LHCN-M2 (cell line): ENCODE data around the gene GLA. TPM values are rescaled to one million over a fixed set of nuclear protein-coding genes. Genes with fewer than 3 reads are reported as not detected.

ENCODE experiments used
- DNase-seq: peaks from one replicate; pipeline ENCODE4 v3.0.0-alpha.2; 2012; ENCODE audit warnings: low read depth
- polyA plus RNA-seq: library from polyadenylated mRNA; unstranded; fragments of >200 nt; gene quantifications from one replicate; pipeline ENCODE4 v1.2.1, GENCODE V29; 2012; ENCODE audit warnings: missing spikeins
- total RNA-seq: library from RNA; depleted of rRNA; stranded (reverse); fragments of >200 nt; gene quantifications from 2 replicates; pipeline ENCODE4 v1.2.3, GENCODE V29; 2014; rRNA removed

GLA gene
- 52.1 and 62.6 TPM in 2 replicates for total RNA-seq
- 34.3 TPM for polyA plus RNA-seq

DNA sequence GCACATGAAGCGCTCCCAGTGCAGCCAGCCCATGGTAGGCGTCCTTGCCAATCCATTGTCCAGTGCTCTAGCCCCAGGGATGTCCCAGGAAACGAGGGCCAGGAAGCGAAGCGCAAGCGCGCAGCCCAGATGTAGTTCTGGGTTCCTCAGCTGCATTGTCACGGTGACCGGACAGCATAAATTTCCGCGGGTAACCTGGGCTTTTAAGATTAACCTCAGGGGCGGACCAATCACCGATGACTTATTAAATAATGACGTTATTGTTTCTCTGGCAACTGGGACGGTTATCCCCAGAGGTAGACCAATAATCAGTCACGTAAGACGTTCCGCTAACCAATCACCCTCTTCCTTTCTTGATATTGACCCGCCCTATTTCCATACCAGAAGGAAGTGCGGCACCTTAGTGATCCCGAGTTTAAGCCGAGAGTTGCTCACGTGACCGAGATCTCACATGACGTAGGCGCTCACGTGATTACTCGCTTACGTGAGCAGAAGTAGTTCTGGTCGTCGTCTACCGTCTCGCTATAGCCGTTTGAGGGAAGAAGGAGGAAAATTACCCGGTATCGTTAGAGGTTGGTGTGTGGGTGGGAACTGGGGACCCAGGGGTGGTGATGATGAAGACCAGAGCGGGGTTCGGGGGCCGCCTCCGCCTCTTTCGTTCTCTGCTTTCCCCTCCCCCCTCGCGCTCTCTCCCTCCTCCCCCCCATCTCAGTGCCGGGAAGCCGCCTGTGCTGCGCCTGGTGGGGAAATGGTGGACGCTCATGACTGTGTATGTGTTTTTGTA, at the start of gene GLA, which contains the start of gene HNRNPH2:
TSS of gene GLA (minus strand) at position 178 of the 784 bp plus-strand sequence. CDS start at position 156, 22 bp downstream.
TSS of gene HNRNPH2 (plus strand) at position 475 of the 784 bp plus-strand sequence. CDS start 3,767 bp downstream, outside the sequence.
- DNase-seq = peak; percentile 98

DNA sequence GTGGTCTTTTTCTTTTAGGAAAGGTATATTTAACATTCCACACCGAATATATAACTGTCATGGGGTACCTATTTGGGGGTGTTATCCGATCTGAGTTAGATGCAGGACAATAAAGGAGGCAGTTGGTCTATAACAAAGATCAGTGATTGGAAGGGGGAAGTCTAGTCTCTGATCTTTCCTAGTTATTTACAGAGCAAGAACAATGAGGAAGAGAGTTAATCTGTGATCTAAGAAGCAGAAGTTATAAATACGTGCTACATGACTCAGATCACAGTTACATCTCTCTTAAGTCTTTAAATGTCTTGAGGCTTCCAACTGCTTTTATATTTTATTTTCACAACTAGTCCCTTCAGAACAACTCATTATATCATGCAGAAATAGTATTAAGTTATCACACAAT, 44.3 kb upstream of the GLA start:
- no peak for DNase-seq

DNA sequence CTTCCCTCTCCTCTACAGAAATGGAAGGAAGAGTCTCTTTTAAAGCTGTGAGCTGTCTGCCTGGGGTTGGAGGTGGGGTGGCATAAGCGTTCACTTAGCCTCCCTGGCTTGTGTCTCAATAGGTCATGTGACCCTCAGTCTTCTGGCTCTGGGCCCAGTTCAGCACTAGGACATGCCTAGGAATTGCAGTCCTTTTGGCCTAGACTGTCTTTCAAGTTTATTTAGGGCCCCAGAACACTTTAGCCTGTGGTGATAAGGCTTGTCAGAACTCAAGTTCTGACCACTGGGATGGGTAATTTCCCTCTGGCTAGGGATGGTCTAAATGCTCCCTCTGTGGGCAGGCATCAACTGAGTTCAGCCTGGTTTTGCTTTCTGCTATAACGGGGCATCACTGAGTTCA, 43.2 kb upstream of the GLA start:
- peak; percentile 55 for DNase-seq

DNA sequence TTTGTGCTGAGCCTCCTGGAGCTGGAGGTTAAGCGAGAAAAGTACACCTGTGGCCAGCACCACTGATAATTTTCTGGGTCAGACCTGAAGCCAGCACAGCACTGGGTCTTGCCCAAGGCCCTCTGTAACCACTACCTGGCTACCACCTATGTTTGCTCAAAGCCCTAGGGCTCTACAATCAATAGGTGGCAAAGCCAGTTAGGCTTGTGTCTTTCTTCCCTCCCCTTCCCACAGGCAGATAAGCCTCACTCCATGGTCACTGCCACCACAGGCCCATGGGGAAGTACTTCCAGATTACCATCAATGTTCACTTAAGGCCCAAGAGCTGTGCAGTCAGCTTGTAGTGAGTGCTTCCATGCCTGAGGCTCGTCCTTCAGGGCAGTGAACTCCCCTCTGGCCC, 42.4 kb upstream of the GLA start:
- no peak for DNase-seq

DNA sequence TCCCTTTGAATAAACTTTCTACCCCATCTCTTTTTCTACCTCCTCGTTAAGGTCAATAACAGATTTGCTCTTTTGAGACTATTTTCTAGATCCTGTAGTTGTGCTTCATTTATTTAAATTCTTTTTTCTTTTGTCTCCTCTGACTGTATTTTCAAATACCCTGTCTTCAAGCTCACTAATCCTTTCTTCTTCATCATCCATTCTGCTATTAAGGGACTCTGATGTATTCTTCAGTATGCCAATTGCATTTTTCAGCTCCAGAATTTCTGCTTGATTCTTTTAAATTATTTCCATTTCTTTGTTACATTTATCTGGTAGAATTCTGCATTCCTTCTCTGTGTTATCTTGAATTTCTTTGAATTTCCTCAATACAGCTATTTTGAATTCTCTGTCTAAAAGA, 41.6 kb upstream of the GLA start:
- DNase-seq = no peak

DNA sequence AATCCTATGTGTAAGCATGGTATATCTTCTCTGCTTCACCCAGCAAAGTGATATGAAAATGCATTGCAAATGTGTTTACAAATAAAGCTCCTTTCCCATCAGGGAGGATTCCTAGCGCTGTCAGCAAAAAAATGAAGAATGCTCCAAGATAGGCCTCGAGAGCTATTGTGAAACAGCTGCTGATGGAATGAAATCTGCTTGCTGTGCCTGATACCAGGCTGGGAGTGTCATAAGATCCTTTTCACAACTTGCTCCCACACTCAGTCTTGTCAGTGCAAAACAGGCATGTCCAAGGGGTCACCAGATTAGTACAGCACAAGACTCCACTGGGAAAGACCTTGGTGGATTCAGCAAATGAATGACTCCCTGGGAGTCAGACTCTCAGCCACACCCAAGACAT, 34.4 kb upstream of the GLA start:
- DNase-seq = no peak

DNA sequence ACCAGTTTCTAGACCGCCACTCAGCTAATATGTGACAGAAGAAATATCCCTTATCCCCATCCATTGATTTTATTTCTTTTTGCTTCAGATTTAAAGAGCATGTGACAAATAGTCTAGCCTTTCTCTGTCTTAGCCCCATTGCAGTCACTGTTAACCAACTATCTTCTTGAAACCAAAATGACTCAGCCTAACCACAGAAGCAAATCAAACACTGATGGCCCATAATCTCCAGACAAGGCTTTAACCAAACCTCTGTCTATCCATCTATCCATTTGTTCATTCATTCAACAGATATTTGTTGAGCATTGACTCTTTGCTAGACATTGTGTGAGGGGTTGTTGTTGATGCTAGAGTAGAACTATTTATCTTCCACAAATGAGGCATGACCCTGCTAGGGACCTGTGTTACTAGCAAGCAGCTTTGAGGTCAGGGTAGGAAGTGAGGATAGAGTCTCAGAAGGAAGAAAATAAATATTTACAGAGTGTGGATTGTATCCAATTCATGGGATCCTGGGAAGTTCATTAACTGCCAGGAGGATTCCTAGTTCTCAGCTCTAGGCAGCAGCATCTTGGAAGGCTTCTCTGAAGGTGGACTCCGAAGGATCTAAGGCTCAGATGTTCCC, 22.8 kb upstream of the GLA start:
- DNase-seq = peak; percentile 44

DNA sequence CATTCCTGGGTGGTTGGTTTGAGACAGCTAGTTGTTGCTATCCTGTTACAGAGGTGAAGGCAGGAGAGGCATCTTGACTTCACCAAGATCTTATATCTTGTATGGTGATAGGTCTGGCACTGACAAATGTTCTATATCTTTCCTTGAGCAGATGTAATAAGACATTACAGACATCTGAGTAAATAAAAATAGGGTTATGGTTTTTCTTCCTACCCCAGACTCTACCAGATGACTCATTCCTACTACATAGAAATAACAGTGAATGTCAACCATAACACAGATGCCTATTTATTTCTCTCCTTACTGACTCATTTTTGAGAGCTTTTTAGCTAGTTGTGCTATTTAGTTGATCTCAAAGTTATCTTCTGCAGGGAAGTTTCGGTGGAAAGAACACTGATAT, 22.2 kb upstream of the GLA start:
- peak; percentile 72 for DNase-seq

DNA sequence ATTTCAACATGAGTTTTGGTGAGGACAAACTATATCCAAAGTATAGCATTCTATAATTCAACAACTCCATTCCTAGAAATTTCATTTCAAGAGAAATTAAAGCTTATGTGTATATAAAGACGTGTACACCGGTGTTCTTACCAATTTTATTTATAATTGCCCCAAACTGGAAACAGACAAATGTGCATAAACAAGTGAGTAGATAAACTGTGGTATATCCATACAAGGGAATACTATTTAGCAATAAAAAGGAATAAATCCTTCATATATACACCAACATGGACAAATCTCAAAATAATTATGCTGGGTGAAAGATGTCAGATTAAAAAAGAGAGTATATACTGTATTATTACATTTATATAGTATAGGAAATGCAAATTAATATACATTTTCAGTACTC, 20.2 kb upstream of the GLA start:
- no peak for DNase-seq

DNA sequence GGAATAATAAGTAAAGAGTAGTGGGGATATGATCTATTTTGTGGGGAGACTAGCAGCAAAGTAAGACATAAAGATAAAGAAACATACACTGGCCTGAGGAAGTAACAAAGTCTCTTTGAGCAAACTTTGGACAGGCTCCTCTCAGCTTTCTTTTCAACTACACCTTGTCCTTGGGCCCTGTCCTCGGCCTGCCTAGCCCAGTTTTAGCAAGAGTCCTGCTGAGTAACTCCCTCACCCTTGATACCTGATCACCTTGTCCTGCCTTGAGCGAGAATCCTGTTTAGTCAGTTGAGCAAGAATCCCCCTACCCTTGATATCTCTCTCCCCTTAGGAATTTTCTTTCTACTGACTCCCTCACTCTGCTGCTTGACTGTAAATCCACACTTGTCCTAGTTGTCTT, 11.8 kb upstream of the GLA start:
- no peak for DNase-seq

DNA sequence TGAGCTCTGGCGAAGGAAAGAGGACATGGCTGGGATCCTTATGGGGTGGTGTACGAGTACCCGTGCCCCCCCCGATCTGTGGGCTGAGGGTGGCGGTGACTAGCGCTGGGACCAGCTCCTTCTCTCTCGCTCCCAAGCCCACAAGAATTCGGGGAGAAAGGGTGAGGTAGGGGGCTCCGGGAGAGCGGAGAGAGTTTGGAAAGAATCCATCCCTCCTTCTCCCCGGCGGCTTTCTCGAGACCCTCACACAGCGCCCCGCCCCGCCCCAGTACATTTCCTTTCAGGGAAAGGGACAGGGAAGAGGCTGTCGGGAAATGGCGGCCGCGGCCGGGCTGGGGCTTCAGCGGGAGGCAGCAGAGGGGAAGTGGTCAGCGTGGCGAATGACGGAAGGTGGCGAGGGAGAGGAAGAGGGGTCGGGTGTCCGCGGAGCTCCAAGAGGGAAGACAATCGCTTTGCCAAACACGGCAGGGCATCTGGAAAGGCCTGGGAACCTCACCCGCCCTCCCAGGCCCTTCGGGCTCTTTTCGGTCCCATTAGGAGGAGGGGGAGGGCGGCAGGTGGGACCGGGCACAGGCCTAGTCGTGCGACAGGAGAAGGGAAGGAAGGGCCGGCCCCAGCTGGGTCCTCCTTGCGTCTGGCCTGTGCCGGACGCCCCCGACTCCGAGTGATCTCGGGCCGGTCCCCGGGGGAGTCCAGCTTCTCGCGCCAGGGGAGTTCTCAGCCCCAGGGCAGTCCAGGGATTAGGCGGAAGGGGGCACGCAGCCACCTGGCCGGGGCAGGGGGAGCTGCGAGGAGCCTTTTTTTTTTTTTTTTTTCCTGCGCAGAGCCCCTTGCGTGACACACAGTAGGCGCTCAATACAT, 10.5 kb upstream of the GLA start:
- DNase-seq = peak; percentile 43

DNA sequence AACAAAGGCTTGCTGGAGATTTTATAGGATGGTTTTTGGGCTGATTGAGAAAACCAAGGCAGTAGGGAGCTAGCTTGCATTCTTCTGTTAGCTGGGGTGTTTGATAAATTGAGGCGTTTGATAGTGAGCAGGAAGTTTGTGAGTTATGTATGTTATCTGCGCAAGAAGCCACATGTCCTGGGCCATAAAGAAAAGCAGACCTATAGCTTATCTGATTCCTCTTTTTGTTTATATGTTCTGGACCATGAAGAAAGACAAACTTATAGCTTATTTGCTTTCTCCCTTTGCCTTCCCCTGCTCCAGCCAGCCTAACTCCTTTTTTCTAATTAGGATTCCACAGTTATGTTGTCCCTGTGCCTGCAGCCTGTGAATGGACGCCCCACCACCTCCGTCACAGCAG, 9.5 kb upstream of the GLA start:
- no peak for DNase-seq

DNA sequence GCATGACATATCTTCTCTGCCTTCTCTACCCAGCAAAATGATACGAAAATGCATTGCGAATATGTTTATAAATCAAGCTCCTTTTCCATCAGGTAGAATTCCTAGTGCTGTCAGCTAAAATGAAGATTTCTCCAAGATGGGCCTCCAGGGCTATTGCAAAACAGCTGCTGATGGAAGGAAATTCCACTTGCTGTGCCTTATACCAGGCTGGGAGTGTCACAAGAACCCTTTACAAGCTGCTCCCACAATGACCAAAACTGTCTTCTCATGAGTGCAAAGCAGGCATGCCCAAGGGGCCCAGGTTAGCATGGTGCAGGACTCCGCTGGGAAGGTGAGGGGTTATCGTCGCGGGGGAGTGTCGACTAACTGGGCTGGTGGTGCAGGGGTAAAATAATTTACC, 9.0 kb upstream of the GLA start:
- DNase-seq = no peak

DNA sequence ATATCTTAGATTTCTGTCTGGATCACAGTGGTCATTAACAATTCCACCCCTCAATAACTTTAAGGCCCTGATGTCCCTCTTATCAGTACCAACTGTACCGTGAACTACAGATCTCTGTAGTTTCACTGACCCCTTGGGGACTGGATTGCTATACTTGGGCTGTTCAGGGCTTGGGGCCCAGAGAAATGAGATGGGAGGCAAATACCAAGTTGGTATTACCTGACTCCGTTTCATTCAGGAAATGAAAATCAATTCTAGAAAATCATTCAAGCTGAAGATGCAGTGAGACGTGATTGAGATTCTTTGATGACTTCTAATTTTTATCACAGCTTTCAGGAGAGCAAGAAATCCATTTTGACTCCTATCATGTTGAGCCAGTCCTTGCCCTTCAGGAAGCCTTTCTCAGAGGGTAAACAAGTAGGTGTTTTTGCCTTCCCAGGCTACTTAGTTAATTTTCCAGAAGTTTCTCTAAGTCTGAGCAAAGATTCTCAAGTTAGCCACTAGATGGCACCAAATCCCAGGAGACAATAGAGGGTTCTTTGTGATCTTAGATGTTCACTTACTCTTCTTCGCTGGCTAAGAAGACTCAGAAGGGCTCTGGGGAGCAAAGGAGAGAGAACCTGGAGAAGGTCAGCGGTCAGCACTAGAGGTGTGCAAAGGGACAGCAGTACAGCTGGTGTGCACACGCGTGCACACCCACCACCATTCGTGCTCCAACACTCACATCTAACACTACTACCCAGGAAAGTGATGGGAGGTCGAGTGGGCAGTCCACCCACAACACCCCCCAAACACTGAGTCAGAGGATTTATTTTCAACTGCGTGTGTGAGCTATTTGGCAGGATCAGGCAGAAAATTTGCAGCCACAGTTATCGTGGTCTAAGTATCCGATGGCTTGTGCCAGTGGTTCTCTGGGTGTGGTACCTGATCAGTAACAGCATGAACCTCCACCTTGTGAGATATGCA, 7.7 kb upstream of the GLA start:
- peak; percentile 72 for DNase-seq

DNA sequence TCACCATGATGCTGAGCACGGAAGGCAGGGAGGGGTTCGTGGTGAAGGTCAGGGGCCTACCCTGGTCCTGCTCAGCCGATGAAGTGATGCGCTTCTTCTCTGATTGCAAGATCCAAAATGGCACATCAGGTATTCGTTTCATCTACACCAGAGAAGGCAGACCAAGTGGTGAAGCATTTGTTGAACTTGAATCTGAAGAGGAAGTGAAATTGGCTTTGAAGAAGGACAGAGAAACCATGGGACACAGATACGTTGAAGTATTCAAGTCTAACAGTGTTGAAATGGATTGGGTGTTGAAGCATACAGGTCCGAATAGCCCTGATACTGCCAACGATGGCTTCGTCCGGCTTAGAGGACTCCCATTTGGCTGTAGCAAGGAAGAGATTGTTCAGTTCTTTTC, 4.3 kb upstream of the GLA start:
- no peak for DNase-seq

DNA sequence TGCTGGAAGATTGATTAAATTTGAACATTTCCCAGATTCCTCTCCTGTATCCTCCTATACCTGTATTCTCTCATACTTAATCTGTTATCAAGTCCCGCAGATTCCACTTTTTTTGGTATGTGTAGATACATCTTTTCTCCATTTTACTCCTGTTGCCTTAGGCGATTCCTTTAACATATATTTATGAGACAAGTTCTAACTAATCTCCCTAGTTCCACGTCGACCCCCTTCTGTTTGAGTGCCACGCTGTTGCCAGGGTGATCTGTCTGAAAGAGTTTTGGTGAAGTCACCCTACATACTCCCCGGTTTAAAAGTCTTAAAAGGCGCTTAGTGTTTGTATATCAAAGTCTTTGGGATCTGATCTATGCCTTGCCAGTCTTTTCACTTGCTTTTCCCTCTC, 2.7 kb upstream of the GLA start:
- DNase-seq = no peak

DNA sequence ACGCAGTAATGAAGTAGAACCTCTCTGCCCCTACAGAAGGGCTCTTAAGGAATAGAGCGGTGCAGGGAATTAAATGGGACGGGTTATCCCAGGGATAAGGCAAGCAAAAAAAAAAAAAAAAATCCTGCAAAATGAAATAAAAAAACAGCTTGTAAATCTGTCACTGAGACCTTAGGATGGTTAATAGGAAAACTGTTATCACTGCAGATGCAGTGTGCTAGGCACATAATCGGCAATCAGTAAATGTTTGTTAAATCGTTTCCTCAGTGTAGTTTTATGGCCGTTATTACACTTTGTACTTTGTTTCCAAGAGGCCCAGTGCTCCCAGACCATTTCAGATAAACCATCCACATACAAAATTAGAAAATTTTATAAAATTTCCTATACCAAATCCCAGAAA, 1.3 kb upstream of the GLA start:
- peak; percentile 12 for DNase-seq

DNA sequence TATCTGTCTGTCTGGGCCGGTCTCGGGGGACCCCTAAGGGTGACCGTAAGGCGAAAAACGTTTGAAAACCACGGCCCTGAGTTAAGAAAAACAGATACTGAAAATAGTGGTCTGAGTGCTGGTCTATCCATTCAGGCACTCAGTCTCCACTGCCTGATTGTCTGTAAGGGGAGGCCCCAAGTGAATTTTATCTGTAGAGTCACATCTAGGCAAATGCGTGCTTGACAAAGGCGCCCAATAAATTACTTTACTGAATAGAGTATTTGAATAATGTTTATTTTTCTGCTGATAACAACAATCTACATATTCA, 762 bp upstream of the GLA start:
- DNase-seq = no peak

DNA sequence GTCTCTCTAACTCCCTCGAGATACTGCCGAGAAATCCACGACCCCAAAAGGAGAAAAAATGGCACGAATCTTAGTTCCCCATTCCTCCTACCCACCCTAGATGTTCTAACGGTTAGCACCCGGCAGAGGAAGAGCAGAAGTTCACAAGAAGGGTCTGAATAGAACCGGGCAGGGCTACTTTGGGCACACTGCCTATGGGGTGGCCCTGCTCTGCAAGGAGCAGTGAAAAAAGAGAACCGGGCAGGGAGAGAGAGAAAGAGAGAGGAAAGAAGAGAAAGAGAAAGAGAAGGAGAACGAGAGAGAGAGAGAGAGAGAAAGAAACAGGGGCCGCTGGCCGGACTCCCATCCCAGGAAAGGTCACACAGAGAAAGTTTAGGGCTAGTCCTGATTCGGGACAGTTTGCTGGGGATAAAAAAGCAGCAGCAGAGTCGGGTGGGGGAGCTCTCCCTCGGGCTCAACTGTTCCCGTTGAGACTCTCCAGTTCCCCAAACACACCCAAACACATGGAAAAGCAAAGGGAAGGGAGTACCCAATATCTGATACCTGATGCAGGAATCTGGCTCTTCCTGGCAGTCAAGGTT, 468 bp downstream of the GLA start:
- DNase-seq = no peak

DNA sequence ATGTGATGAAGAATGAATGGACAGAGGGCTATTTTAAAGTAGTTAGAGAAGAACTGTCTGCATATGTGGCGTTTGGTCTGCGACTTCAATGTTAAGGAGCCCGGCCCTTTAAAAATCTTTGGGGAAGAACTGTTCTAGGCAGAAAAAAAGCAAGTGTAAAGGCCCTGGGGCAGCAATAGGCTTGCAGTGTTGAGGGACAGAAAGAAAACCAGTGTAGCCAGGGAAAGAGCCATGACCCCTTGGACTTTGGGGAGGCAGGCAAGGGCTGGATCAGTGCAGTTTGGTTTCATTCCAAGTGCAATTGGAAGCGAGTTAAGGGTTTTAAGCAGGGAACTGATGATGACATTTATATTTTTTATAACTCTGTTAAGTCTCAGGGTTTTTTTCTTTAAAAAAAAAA, 7.9 kb downstream of the GLA start:
- DNase-seq = no peak

DNA sequence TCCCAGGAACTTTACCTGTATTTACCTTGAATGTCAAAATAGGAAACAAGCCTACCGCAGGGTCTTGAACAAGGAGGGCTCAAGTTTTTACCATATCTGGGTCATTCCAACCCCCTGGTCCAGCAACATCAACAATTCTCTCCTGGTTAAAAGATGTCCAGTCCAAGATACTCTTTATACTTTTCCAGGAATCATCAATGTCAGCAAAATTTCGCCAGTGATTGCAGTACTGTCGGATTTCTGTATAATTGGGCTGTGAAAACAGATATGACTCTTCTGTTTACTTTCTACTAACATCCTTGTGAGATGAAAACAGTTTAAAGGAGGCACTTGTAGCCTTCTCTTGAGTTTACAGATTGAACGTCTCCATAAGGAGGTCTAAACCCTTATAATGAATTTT, 9.0 kb downstream of the GLA start:
- no peak for DNase-seq
